HG03432 (cell line): ENCODE measurements around the gene RPL11.
"Not testable (repeated sequence)": the region's sequence is repeated elsewhere in the genome, so short reads cannot be mapped to it uniquely, and the experiment has no call there.

ENCODE experiments used
- ATAC-seq: cut with Tn5 transposase; IDR thresholded peaks from one replicate; pipeline ENCODE4 v1.9.1; 2021; ENCODE audit warnings: mild to moderate bottlenecking, moderate library complexity; ENCODE audit not compliant: unreplicated experiment

The RPL11 gene

GRCh38 chr1:23691499-23692307, at the start of gene RPL11:
Gene RPL11 (plus strand): TSS chr1:23691806. CDS start chr1:23691824, 18 bp downstream.
- ATAC-seq, result peak; percentile 87

- no peak for ATAC-seq
Observed at GRCh38 chr1:23643736-23644554, 47.7 kb upstream of the RPL11 start.

GRCh38 chr1:23644555-23644866, 47.1 kb upstream of the RPL11 start:
- ATAC-seq, result no peak

GRCh38 chr1:23645338-23645737, 46.3 kb upstream of the RPL11 start:
- ATAC-seq, result no peak

GRCh38 chr1:23646091-23646490, 45.5 kb upstream of the RPL11 start:
- no peak for ATAC-seq

- ATAC-seq, result no peak
Observed at GRCh38 chr1:23646541-23646940, 45.1 kb upstream of the RPL11 start.

GRCh38 chr1:23648576-23648975, 43.0 kb upstream of the RPL11 start:
- no peak for ATAC-seq

GRCh38 chr1:23649157-23649556, 42.4 kb upstream of the RPL11 start:
- ATAC-seq, result not testable (repeated sequence)

- ATAC-seq, result no peak
Observed at GRCh38 chr1:23650344-23650990, 41.1 kb upstream of the RPL11 start.

- no peak for ATAC-seq
Observed at GRCh38 chr1:23651069-23651808, 40.4 kb upstream of the RPL11 start.

GRCh38 chr1:23657659-23658275, 33.8 kb upstream of the RPL11 start:
- ATAC-seq, result no peak

- no peak for ATAC-seq
Observed at GRCh38 chr1:23660671-23661070, 30.9 kb upstream of the RPL11 start.

- no peak for ATAC-seq
Observed at GRCh38 chr1:23661887-23662286, 29.7 kb upstream of the RPL11 start.

GRCh38 chr1:23664837-23665795, 26.5 kb upstream of the RPL11 start:
- no peak for ATAC-seq

- ATAC-seq, result no peak
Observed at GRCh38 chr1:23667411-23667810, 24.2 kb upstream of the RPL11 start.

GRCh38 chr1:23670709-23671108, 20.9 kb upstream of the RPL11 start:
- no peak for ATAC-seq

GRCh38 chr1:23673086-23673813, 18.4 kb upstream of the RPL11 start:
- ATAC-seq, result no peak

GRCh38 chr1:23679815-23680214, 11.8 kb upstream of the RPL11 start:
- no peak for ATAC-seq

- ATAC-seq, result no peak
Observed at GRCh38 chr1:23682946-23683345, 8.7 kb upstream of the RPL11 start.
